T-cell (primary cell): ENCODE results near the gene FOXJ3. TPM values are rescaled to one million over a fixed set of nuclear protein-coding genes. Genes with fewer than 3 reads are reported as not detected.

Experiments
- ATAC-seq, 4 experiments: fragments of 200-7000 bp in 3 of 4; fragments of 150-1000 bp in 1 of 4; cut with Tn5 transposase; replicated peaks in 1 of 4; 1 replicate in 3 of 4; 2 replicates in 1 of 4; pipeline ENCODE4 v1.10.0; 2021; ENCODE audit warnings: moderate library complexity in 3 of 4, mild to moderate bottlenecking in 2 of 4, moderate number of reproducible peaks in 1 of 4
- CTCF ChIA-PET, 2 donors: fragments of 300-600 bp; sonication (Branson Sonifier 250); formaldehyde crosslinking; loops; one replicate each; lab custom pipeline; 2022; ENCODE audit warnings: antibody characterized with exemption in 2 of 2; lab: Charles Lee
- POLR2A ChIA-PET, 2 donors: fragments of 300-600 bp; sonication (Branson Sonifier 250); formaldehyde crosslinking; loops; one replicate each; lab custom pipeline; 2022; ENCODE audit warnings: antibody characterized with exemption in 2 of 2; lab: Charles Lee
- DNase-seq, 35 experiments: peaks; one replicate each; pipeline versions ENCODE4 v3.0.0 to v3.0.0-alpha.2; 2013 to 2023
- H3K27ac ChIP-seq: one replicate; pipeline ENCODE4 v1.5.1; 2013; ENCODE audit warnings: low read length
- H3K27me3 ChIP-seq, 2 experiments: replicated peaks in 1 of 2; 1 replicate in 1 of 2; 2 replicates in 1 of 2; pipeline versions ENCODE4 v1.6.1 to v1.7.0; 2013; ENCODE audit warnings: low read length in 1 of 2, mixed read lengths in 1 of 2; ENCODE audit not compliant: control insufficient read depth in 2 of 2, insufficient read depth in 2 of 2; ENCODE audit errors: extremely low read depth in 1 of 2
- H3K36me3 ChIP-seq, 2 donors: 1 replicate in 1 of 2; 2 replicates in 1 of 2; pipeline versions ENCODE4 v1.6.1 to v1.7.0; 2013; ENCODE audit warnings: low read length in 1 of 2; ENCODE audit not compliant: control insufficient read depth in 2 of 2, insufficient read depth in 1 of 2; ENCODE audit errors: extremely low read depth in 1 of 2
- H3K4me1 ChIP-seq, 2 experiments: 1 replicate in 1 of 2; 2 replicates in 1 of 2; pipeline versions ENCODE4 v1.6.1 to v1.7.0; 2013; ENCODE audit warnings: low read length in 2 of 2, mixed read lengths in 1 of 2; ENCODE audit not compliant: insufficient read depth in 2 of 2, control insufficient read depth in 1 of 2; ENCODE audit errors: extremely low read depth in 1 of 2
- H3K4me3 ChIP-seq, 2 donors: 1 replicate in 1 of 2; 2 replicates in 1 of 2; pipeline versions ENCODE4 v1.5.1 to v1.7.0; 2013; ENCODE audit warnings: mild to moderate bottlenecking in 2 of 2, low read length in 1 of 2, moderate library complexity in 1 of 2; ENCODE audit not compliant: control insufficient read depth in 1 of 2; ENCODE audit errors: extremely low read depth in 1 of 2
- H3K9me3 ChIP-seq: 2 replicates; pipeline ENCODE4 v1.7.0; 2013
- H3K27ac Mint-ChIP-seq, 2 donors: one replicate each; pipeline ENCODE4 v1.8.0; 2020 to 2021; ENCODE audit warnings: mild to moderate bottlenecking in 2 of 2, mixed read lengths in 2 of 2
- H3K27me3 Mint-ChIP-seq, 2 donors: one replicate each; pipeline ENCODE4 v1.8.0; 2021 to 2022; ENCODE audit warnings: mixed read lengths in 2 of 2
- H3K36me3 Mint-ChIP-seq: one replicate; pipeline ENCODE4 v1.8.0; 2021; ENCODE audit warnings: mixed read lengths
- H3K4me1 Mint-ChIP-seq, 3 donors: one replicate each; pipeline ENCODE4 v1.8.0; 2020 to 2022; ENCODE audit warnings: mixed read lengths in 3 of 3, mild to moderate bottlenecking in 1 of 3
- H3K4me3 Mint-ChIP-seq, 3 donors: one replicate each; pipeline ENCODE4 v1.8.0; 2020 to 2022; ENCODE audit warnings: mild to moderate bottlenecking in 3 of 3, mixed read lengths in 3 of 3, moderate library complexity in 3 of 3
- H3K9me3 Mint-ChIP-seq, 3 donors: one replicate each; pipeline ENCODE4 v1.8.0; 2020 to 2022; ENCODE audit warnings: mixed read lengths in 3 of 3
- WGBS: methylation state at CpG from one replicate; pipeline ENCODE4 v1.1.5; 2013; ENCODE audit warnings: missing lambda C conversion rate; ENCODE audit not compliant: insufficient coverage; 5-methylcytosine and 5-hydroxymethylcytosine counted together
- total RNA-seq, 35 experiments: library from RNA in 6 of 35; stranded (reverse) in 6 of 35; fragments of 120-200 nt in 1 of 35; gene quantifications; one replicate each; pipeline versions ENCODE4 v1.2.1 to v1.2.4 and lab custom pipeline; 2013 to 2026

Gene FOXJ3
- total RNA-seq, 5 donors from 2014 or later (not counting 1 experiment from before 2014, with no cell fraction given): 71.4 to 87.7 (median 77.8) TPM

GRCh38 chr1:42130061-42130660, 204.9 kb downstream of the FOXJ3 start:
- Histone ChIP-seq H3K36me3 (no peaks in the 10 kb centered on the region), H3K9me3 (no peaks in the 10 kb centered on the region), H3K4me3 (no peak overlapping the region), H3K27me3 (peaks cover 0 to 3% of the 10 kb centered on the region in 2 experiments), H3K4me1 (no peaks in the 10 kb centered on the region), H3K27ac (no peak overlapping the region)
- POLR2A ChIA-PET: no interaction called here
- no peaks in the 10 kb centered on the region for H3K4me1 Mint-ChIP-seq
- no peaks in the 10 kb centered on the region for H3K9me3 Mint-ChIP-seq
- CTCF ChIA-PET: no interaction called here
- no peaks in the 10 kb centered on the region for H3K36me3 Mint-ChIP-seq
- ATAC-seq (no peak), DNase-seq (no peak)
- no peak overlapping the region for H3K4me3 Mint-ChIP-seq
- peaks cover 8 to 12% of the 10 kb centered on the region in 2 donors for H3K27me3 Mint-ChIP-seq
- no peak overlapping the region for H3K27ac Mint-ChIP-seq
- 82% methylated on average over 5 of the region's 5 CpGs for WGBS

- no peaks in the 10 kb centered on the region for H3K9me3 ChIP-seq
- ChIA-PET CTCF (interaction anchor here in 1 of 2 donors (0.6 kb wide), 1 partner anchor 859 kb away, joined by 3 read pairs; no protein-coding TSS in a partner anchor), POLR2A (no interaction called here)
- no peak for DNase-seq
- peaks cover 0 to 3% of the 10 kb centered on the region in 2 experiments for H3K27me3 ChIP-seq
- peaks cover 8 to 12% of the 10 kb centered on the region in 2 donors for H3K27me3 Mint-ChIP-seq
- no peak overlapping the region for H3K4me3 Mint-ChIP-seq
- no peaks in the 10 kb centered on the region for H3K36me3 Mint-ChIP-seq
- H3K4me1 ChIP-seq: no peaks in the 10 kb centered on the region
- no peak overlapping the region for H3K27ac Mint-ChIP-seq
- no peak overlapping the region for H3K4me3 ChIP-seq
- H3K27ac ChIP-seq: no peak overlapping the region
- H3K36me3 ChIP-seq: no peaks in the 10 kb centered on the region
- H3K4me1 Mint-ChIP-seq: no peaks in the 10 kb centered on the region
- no peaks in the 10 kb centered on the region for H3K9me3 Mint-ChIP-seq
- 83% methylated on average over 1 of the region's 3 CpGs for WGBS
- ATAC-seq: no peak
Observed at GRCh38 chr1:42128964-42129363, 206.1 kb downstream of the FOXJ3 start.

- Mint-ChIP-seq H3K36me3 (no peaks in the 10 kb centered on the region), H3K27me3 (peaks cover 10 to 12% of the 10 kb centered on the region in 2 donors), H3K4me1 (no peaks in the 10 kb centered on the region), H3K27ac (no peak overlapping the region), H3K4me3 (no peak overlapping the region), H3K9me3 (no peaks in the 10 kb centered on the region)
- ChIA-PET POLR2A (no interaction called here), CTCF (interaction anchor here in 1 of 2 donors (0.6 kb wide), 1 partner anchor 859 kb away, joined by 3 read pairs; no protein-coding TSS in a partner anchor)
- no peak for DNase-seq
- Histone ChIP-seq H3K4me1 (no peaks in the 10 kb centered on the region), H3K4me3 (no peak overlapping the region), H3K9me3 (no peaks in the 10 kb centered on the region), H3K36me3 (no peaks in the 10 kb centered on the region), H3K27me3 (peaks cover 0 to 3% of the 10 kb centered on the region in 2 experiments), H3K27ac (no peak overlapping the region)
- 86% methylated on average over 2 of the region's 2 CpGs for WGBS
- ATAC-seq: no peak
Observed at GRCh38 chr1:42128499-42128898, 206.5 kb downstream of the FOXJ3 start.

GRCh38 chr1:42127767-42128166, 207.3 kb downstream of the FOXJ3 start:
- H3K27ac Mint-ChIP-seq: no peak overlapping the region
- Histone ChIP-seq H3K4me3 (no peak overlapping the region), H3K36me3 (no peaks in the 10 kb centered on the region), H3K27me3 (peaks cover 0 to 3% of the 10 kb centered on the region in 2 experiments), H3K4me1 (no peaks in the 10 kb centered on the region), H3K27ac (no peak overlapping the region), H3K9me3 (no peaks in the 10 kb centered on the region)
- no peaks in the 10 kb centered on the region for H3K4me1 Mint-ChIP-seq
- peaks cover 10 to 12% of the 10 kb centered on the region in 2 donors for H3K27me3 Mint-ChIP-seq
- no peak for DNase-seq
- no peaks in the 10 kb centered on the region for H3K36me3 Mint-ChIP-seq
- POLR2A ChIA-PET: no interaction called here
- WGBS: 90% methylated on average over 2 of the region's 6 CpGs
- peaks cover 0 to under 1% (median 0%) of the 10 kb centered on the region in 3 donors for H3K9me3 Mint-ChIP-seq
- H3K4me3 Mint-ChIP-seq: no peak overlapping the region
- ATAC-seq: no peak
- CTCF ChIA-PET: no interaction called here

Other genes starting within 250 kb of the FOXJ3 start
- not detected for gene GUCA2B, start 181.8 kb downstream of the FOXJ3 start, total RNA-seq
- gene GUCA2A, start 170.5 kb downstream of the FOXJ3 start, total RNA-seq: not detected
- under 1 TPM in 4 of 5 donors, not detected in 1; 0.06 to 0.35 (median 0.15) TPM for gene RIMKLA, start 45.6 kb upstream of the FOXJ3 start, total RNA-seq
- gene ZMYND12, start 120.8 kb upstream of the FOXJ3 start, total RNA-seq: 1 to 10 TPM in 1 of 5 donors, under 1 TPM in 3, not detected in 1; 0.26 to 1.3 (median 0.68) TPM
- 10 to 100 TPM; 47.4 to 63.4 (median 61.8) TPM for gene PPCS, start 121.3 kb upstream of the FOXJ3 start, total RNA-seq
- gene CCDC30, start 128.1 kb upstream of the FOXJ3 start, total RNA-seq: 1 to 10 TPM; 3.3 to 6.3 (median 4.3) TPM